ENCODE data around the gene SATB1.

DNA sequence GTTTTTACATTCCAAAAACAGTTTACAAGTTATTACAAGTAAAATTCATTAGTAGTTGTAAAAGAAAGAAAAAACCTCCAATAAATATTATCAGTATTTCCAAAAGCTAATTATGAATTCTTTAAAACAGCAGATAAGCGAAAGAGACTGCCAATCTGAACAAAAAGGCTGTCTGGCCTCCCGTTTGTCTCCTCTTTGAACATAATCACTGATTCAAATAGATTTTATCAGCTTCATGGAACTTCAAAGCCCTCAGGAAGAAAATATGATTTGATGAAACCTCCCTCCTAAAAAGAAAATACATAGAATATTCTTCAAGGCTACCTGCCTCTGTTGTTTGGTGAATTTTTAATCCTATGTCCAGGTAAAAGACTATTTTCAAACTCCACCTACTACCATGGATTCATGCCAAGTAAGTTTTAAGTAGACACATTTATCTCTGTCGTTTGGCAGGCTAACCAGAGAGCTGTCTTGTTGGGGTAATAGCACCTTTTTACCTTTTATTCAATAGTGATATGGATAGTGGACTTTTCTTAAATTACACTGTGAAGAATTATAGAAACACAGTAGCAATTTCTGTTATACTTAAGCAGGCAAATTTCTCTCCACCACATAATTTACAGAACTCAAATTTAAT lies 35.0 kb downstream of the SATB1 start:
- TF ChIP-seq CTCF (IDR thresholded peaks at IDR 0.05) (no peak), POLR2A (IDR thresholded peaks at IDR 0.05) (no peak)
